Natural killer cell (primary cell): ENCODE data around the gene ELFN1. TPM values are rescaled to one million over a fixed set of nuclear protein-coding genes. Genes with fewer than 3 reads are reported as not detected.

ENCODE experiments used
- ATAC-seq, 3 donors: fragments of 150-1000 bp in 2 of 3; fragments of 200-7000 bp in 1 of 3; cut with Tn5 transposase; 1 replicate in 1 of 3; 2 replicates in 2 of 3; pipeline ENCODE4 v1.10.0; 2021; ENCODE audit warnings: mild to moderate bottlenecking in 2 of 3, moderate library complexity in 2 of 3
- DNase-seq, 2 donors: peaks; one replicate each; pipeline versions ENCODE4 v3.0.0 to v3.0.0-alpha.2; 2013 to 2021; ENCODE audit warnings: mixed read lengths in 1 of 2
- H3K27ac ChIP-seq: one replicate; pipeline ENCODE4 v1.5.1; 2013; ENCODE audit warnings: mild to moderate bottlenecking, low read length
- H3K27me3 ChIP-seq: one replicate; pipeline ENCODE4 v1.6.1; 2013; ENCODE audit warnings: low read length; ENCODE audit not compliant: control insufficient read depth, insufficient read depth
- H3K36me3 ChIP-seq: one replicate; pipeline ENCODE4 v1.6.1; 2013; ENCODE audit warnings: low read length; ENCODE audit not compliant: control insufficient read depth, insufficient read depth
- H3K4me1 ChIP-seq: one replicate; pipeline ENCODE4 v1.6.1; 2013; ENCODE audit warnings: low read length; ENCODE audit not compliant: control insufficient read depth, insufficient read depth
- H3K4me3 ChIP-seq: one replicate; pipeline ENCODE4 v1.5.1; 2013; ENCODE audit warnings: low read length
- H3K9me3 ChIP-seq: one replicate; pipeline ENCODE4 v1.6.1; 2013; ENCODE audit warnings: low read length; ENCODE audit not compliant: control insufficient read depth, insufficient read depth
- H3K27ac Mint-ChIP-seq, 2 donors: one replicate each; pipeline ENCODE4 v1.8.0; 2022; ENCODE audit warnings: mild to moderate bottlenecking in 2 of 2, mixed read lengths in 2 of 2, moderate library complexity in 1 of 2
- H3K27me3 Mint-ChIP-seq, 2 donors: one replicate each; pipeline ENCODE4 v1.8.0; 2022; ENCODE audit warnings: low read depth in 2 of 2, mixed read lengths in 2 of 2
- H3K36me3 Mint-ChIP-seq: one replicate; pipeline ENCODE4 v1.8.0; 2022; ENCODE audit warnings: mixed read lengths
- H3K4me1 Mint-ChIP-seq, 2 donors: one replicate each; pipeline ENCODE4 v1.8.0; 2022; ENCODE audit warnings: mixed read lengths in 2 of 2
- H3K4me3 Mint-ChIP-seq: one replicate; pipeline ENCODE4 v1.8.0; 2022; ENCODE audit warnings: mild to moderate bottlenecking, moderate library complexity, mixed read lengths
- H3K9me3 Mint-ChIP-seq, 2 donors: one replicate each; pipeline ENCODE4 v1.8.0; 2022; ENCODE audit warnings: mixed read lengths in 2 of 2
- WGBS: methylation state at CpG from one replicate; pipeline ENCODE4 v1.1.7; 2013; ENCODE audit warnings: missing lambda C conversion rate; ENCODE audit not compliant: insufficient coverage; 5-methylcytosine and 5-hydroxymethylcytosine counted together
- intact Hi-C: fragments of 100-400 bp; cut with micrococcal nuclease; formaldehyde crosslinking; loops from one replicate; pipeline ENCODE4 v1.14.2; 2022
- total RNA-seq, 4 donors: library from RNA; stranded (reverse); fragments of 120-200 nt in 1 of 4; gene quantifications; one replicate each; pipeline versions ENCODE4 v1.2.3 to v1.2.4, GENCODE V29; 2013 to 2022
- TF ChIP-seq, protein P1 (sequence below): fragments of 200-600 bp; IDR thresholded peaks from one replicate; pipeline ENCODE4 v1.8.0; 2022; ENCODE audit warnings: antibody characterized with exemption

Gene ELFN1
- total RNA-seq, 3 donors from 2014 or later (not counting 1 experiment from before 2014, with no cell fraction given), result 0.30 to 0.45 TPM; not detected in 1

DNA sequence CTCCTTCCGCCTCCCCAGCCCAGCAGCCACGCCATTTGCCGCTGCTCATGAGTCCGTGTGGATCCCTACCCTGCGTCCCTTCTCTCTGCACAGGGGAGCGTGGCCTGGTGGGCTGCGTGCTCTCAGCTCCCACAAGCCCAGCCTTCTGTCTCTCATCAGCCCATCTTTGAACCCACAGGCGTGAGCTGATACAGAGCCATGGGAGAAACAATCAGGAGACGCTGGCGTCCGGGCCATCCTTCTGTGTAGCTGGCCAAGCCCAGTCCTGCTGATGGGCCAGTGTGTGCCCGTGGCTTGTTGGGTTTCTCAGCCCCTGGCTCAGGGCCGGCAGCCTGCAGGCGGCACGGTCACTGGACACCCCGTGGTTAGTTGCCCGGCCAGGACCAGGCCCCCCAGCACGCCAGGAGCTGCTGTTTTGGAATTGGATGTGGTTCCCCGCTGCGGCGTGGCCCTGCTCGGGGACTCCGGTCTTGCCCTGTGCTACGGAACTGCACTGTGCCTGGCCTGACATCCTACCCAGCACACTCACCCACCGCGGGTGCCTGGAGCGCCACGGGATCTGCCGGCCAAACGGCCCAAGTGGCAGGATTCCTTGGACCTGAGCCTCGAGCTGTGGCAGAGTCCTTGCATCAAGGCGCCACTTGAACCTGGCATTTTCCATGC, 88.9 kb downstream of the ELFN1 start:
- Histone ChIP-seq H3K27me3 (peaks cover 2% of the 10 kb centered on the region), H3K27ac (no peak overlapping the region), H3K36me3 (no peaks in the 10 kb centered on the region), H3K4me1 (peaks cover 3% of the 10 kb centered on the region), H3K4me3 (no peak overlapping the region), H3K9me3 (peaks cover 12% of the 10 kb centered on the region)
- Mint-ChIP-seq H3K4me1 (peaks cover 0 to 5% of the 10 kb centered on the region in 2 donors), H3K36me3 (no peaks in the 10 kb centered on the region), H3K27me3 (peaks cover 0 to 6% of the 10 kb centered on the region in 2 donors), H3K27ac (no peak overlapping the region), H3K9me3 (peaks cover 0 to 4% of the 10 kb centered on the region in 2 donors), H3K4me3 (no peak overlapping the region)
- WGBS, result 90% methylated on average over 32 of the region's 32 CpGs
- intact Hi-C loops, result no loop called here
- no peak for DNase-seq
- TF ChIP-seq, protein P1, sequence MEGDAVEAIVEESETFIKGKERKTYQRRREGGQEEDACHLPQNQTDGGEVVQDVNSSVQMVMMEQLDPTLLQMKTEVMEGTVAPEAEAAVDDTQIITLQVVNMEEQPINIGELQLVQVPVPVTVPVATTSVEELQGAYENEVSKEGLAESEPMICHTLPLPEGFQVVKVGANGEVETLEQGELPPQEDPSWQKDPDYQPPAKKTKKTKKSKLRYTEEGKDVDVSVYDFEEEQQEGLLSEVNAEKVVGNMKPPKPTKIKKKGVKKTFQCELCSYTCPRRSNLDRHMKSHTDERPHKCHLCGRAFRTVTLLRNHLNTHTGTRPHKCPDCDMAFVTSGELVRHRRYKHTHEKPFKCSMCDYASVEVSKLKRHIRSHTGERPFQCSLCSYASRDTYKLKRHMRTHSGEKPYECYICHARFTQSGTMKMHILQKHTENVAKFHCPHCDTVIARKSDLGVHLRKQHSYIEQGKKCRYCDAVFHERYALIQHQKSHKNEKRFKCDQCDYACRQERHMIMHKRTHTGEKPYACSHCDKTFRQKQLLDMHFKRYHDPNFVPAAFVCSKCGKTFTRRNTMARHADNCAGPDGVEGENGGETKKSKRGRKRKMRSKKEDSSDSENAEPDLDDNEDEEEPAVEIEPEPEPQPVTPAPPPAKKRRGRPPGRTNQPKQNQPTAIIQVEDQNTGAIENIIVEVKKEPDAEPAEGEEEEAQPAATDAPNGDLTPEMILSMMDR, result no peak
- ATAC-seq, result no peak

DNA sequence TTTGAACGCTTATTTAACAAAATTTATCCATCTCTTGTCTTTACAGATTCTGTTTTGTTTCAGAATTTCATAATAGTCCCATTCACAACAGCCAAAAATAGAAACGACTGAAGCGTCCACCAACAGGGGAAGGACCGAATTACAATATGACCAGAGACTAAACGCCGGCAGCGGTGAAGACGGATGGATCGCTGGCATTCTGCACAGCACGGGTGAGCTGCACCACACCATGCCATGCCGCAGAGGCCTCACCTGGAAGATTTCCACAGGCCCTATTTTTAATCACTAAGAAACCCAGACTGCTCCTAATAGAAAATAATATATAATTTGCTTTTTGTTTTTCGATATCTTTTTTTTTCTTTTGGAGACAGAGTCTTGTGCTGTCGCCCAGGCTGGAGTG, 91.0 kb downstream of the ELFN1 start:
- peaks cover 12% of the 10 kb centered on the region for H3K9me3 ChIP-seq
- Mint-ChIP-seq H3K9me3 (no peaks in the 10 kb centered on the region), H3K4me3 (no peak overlapping the region), H3K27me3 (peaks cover 0 to 6% of the 10 kb centered on the region in 2 donors), H3K36me3 (no peaks in the 10 kb centered on the region), H3K4me1 (peaks cover 0 to 5% of the 10 kb centered on the region in 2 donors), H3K27ac (no peak overlapping the region)
- 84% methylated on average over 12 of the region's 13 CpGs for WGBS
- H3K4me3 ChIP-seq, result no peak overlapping the region
- no peak for DNase-seq
- no peak for ATAC-seq
- TF ChIP-seq, protein P1, result no peak
- intact Hi-C loops, result no loop called here
- peaks cover 2% of the 10 kb centered on the region for H3K27me3 ChIP-seq
- H3K36me3 ChIP-seq, result no peaks in the 10 kb centered on the region
- H3K27ac ChIP-seq, result no peak overlapping the region
- peaks cover 3% of the 10 kb centered on the region for H3K4me1 ChIP-seq

DNA sequence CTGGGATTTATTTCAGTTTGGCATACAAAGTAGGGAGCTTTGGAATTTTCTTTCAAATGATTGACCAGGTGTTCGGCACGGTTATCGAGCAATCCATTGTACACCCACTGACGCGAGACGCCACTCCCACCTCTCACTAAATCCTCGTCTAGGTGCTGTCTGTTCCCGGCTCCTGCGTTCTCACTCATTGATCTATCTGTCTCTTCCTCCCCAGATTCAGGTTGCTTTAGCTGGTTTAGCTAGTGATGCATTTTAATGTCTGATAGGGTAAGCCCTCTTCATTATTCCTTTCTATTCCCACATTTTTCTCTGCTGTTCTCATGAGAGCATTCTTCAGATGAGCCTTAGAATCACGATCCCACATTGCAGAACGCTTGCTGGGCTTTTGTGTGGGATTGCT, 91.7 kb downstream of the ELFN1 start:
- H3K4me1 Mint-ChIP-seq, result peaks cover 0 to 5% of the 10 kb centered on the region in 2 donors
- no peak for ATAC-seq

More for the DNA sequence above, 91.7 kb downstream of the ELFN1 start:
- no peak overlapping the region for H3K27ac Mint-ChIP-seq
- no peak for DNase-seq
- Histone ChIP-seq H3K4me1 (peaks cover 3% of the 10 kb centered on the region), H3K4me3 (no peak overlapping the region), H3K27ac (no peak overlapping the region), H3K27me3 (peaks cover 2% of the 10 kb centered on the region), H3K9me3 (peaks cover 12% of the 10 kb centered on the region), H3K36me3 (no peaks in the 10 kb centered on the region)
- TF ChIP-seq, protein P1, result no peak
- intact Hi-C loops, result no loop called here
- peaks cover 0 to 6% of the 10 kb centered on the region in 2 donors for H3K27me3 Mint-ChIP-seq
- no peaks in the 10 kb centered on the region for H3K9me3 Mint-ChIP-seq
- no peak overlapping the region for H3K4me3 Mint-ChIP-seq
- WGBS, result 91% methylated on average over 9 of the region's 11 CpGs
- no peaks in the 10 kb centered on the region for H3K36me3 Mint-ChIP-seq
